Middle frontal gyrus (tissue), 1 donor: Measurements from ENCODE around the gene CCDC69.
"Not testable (repeated sequence)": the region's sequence is repeated elsewhere in the genome, so short reads cannot be mapped to it uniquely, and the experiment has no call there.

Experiments
- DNase-seq: peaks from one replicate; pipeline ENCODE4 v3.0.0-alpha.2; 2015; ENCODE audit warnings: low spot score; ENCODE audit errors: extremely low spot score

Gene CCDC69

DNA sequence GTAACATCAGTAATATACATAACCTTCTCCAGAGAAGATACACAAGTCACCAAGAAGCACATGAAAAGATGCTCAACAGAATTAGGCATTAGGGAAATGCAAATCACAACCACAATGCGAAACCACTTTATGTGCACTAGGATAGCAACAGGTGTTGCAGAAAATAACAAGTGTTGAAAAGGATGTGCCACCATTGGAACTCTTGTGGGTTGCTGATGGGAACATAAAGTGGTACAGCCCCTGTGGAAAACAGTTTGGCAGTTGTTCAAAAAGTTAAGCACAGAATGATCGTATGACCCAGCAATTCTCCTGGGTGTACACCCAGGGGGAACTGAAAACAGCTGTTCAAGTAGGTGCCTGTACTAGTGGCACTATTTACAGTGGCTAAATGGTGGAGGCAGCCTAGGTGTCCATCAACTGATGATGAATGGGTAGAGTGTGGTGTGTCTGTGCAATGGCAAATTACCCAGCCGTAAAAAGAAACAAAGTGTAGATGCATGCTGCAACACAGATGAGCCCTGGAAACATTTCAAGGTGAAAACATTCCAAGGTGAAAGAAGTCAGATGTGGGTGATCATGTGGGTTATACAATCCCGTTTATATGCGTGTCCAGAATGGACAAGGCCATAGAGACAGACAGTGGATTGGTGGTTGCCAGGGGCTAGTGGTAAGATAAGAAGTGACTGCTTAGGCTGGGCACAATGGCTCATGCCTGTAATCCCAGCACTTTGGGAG is 27.2 kb downstream of the CCDC69 start:
- no peak for DNase-seq

DNA sequence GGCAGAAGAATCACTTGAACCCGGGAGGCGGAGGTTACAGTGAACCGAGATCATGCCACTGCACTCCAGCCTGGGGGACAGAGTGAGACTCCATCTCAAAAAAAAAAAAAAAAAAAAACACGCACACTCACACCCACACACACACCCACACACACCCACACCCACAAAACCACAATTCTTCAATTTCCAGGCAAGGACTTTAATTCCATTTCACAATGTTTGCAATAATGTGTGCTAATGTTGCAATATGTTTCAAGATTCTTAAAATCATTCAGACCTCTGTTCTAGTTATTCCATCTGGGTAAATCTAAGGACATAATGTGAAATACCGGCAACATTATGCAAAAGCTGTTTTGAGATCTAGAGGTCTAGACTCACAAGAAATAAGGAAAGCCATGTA is 28.3 kb downstream of the CCDC69 start:
- DNase-seq, result no peak

DNA sequence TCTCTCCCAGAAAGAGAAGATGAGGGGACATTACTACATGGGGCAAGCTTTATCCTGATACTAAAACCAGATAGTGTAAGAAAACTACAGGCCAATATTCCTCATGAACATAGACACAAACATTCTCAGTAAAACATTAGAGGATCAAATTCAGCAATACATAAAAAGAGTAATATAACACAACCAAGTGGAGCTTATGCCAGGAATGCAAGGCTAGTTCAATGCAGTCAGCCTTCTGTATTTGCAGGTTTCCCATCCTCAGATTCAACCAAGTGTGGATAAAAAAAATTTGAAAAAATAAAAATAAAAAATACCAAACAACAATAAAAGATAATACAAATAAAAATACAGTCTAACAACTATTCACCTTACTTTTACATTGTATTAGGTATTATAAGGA is 31.3 kb downstream of the CCDC69 start:
- DNase-seq, result no peak

DNA sequence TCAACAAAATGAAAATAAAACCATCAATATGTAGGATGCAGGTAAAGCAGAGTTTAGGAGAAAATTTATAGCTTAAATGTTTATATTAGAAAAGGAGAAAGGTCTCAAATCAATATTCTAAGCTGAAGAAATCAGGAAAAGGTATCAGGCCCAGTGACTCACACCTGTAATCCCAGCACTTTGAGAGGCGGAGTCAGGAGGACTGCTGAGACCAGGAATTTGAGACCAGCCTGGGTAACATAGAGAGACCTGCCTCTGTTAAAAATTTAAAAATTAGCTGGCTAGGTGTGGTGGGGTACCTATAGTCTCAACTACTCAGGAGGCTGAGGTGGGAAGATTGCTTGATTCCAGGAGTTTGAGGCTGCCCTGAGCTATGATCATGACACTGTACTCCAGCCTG is 32.2 kb downstream of the CCDC69 start:
- DNase-seq, result no peak

DNA sequence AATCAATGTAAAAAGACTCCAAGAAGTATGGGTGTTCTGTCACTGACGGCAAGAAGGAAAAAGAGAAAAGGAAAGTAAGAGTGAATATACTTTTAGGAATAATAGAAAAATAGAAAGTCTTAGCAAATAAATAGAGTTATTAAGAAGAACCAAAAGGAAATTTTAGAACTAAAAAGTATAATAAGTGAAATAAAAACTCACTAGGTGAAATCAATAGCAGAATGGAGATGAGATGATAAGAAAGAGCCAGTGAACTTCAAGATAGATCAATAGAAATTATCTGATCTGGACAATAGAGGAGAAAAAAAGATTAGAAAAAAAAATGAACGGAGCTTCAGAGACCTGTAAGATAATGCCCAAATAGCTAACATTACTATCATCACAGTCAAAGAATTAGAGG is 34.7 kb downstream of the CCDC69 start:
- no peak for DNase-seq

DNA sequence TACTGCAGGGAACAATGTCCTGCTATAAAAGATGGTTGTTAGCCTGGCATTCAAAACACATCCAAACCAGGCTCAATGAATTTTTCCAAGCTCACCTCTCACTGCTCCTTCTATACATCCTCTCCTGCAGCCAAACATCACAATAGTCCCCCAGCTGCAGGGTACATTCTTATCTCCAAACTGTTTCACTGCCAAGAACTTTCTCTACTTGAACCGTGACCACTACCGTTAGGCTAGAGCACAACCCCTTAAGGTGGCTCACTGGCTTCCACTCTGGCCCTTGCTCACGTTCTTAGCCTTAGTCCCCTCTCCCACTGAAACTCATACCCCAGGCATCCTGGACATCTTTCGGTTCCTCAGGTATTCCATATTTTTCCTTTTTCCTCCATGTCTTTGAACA is 37.4 kb downstream of the CCDC69 start:
- no peak for DNase-seq

DNA sequence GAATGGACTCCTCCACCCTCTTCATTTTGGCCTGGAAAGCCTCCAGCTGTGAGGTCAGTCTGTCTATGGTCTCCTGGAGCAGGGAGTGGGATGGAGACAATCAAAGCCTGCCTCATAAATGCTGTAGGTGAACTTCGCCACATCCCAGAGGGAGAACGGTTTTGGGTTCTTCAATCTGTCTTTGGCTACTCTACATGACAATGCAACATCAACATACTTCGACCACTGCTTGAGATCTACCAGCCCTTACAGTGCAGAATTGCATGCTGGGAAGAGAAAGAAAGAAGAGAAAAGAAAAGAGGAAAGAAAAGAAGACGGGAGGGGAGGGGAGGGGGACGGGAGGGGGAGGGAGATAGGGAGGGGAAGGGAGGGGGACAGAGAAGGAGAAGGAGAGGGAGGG is 37.8 kb downstream of the CCDC69 start:
- DNase-seq, result no peak

DNA sequence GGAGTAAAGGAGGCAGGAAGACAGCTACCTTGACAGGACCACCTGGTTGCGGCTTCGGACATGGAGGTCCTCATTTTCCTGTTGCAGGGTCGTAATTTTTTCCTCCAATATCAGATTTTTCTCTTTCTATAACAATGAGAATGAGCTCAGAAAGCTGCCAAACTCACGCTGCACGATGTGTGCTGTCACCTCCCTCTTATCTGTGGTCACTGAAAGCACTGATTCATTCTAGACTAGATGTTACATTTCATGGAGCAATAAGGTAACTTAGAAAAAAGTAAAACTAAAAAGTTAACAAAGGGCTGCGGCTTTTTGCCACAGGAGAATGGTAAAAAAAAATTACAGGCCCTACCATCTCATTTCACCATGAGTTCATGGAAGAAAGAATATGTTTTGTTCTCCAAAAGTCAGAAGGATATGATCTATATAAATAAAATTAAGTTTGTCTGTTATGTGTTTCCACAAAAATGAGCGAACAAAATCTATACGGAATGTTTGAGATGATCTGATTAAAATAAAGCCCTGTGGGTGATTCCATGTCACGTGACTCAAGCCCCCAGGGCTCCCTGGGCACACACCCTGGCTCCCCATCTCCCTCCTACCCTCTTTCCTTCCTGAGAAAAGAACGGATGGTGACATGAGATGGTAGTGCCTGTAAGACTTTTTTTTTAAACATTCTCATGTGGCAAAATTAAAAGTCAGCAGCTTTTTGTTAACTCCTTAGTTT is 39.4 kb downstream of the CCDC69 start:
- DNase-seq, result no peak

DNA sequence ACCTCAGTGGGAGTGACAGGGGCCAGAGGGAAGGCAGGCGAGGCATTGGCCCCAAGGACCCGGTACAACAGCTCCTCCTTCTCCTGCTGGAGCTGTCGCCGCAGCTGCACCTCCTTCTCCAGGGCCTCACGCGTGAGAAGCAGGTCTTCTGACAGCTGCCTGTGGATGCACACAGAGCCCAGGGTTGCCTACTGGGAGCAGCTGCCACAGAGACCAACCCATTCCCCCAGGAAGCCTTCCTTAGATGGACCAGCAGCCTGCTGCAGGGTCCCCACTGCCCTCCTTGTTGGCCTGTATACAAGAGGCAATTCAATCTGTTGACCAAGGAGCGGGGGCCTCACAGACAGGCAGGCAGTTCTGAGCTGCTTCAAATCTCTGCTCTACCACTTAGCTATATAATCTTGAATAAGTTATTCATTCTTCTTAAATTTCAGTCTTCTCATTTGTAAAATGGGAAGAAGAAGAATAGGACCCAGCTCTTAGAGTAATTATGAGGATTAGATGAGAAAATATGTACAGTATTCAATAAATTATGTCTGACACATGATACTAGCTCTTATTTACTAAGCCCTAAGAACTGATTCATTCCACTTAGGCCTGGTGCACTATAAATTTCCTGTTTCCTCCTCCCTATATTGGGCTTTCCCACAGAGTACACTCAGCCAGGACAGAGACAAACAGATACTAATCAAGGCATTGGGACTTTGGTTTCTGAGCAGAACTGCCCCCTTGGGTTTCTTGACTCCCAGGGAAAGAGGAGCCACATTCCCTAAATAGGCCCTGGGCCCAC is 40.2 kb downstream of the CCDC69 start:
- DNase-seq, result no peak

DNA sequence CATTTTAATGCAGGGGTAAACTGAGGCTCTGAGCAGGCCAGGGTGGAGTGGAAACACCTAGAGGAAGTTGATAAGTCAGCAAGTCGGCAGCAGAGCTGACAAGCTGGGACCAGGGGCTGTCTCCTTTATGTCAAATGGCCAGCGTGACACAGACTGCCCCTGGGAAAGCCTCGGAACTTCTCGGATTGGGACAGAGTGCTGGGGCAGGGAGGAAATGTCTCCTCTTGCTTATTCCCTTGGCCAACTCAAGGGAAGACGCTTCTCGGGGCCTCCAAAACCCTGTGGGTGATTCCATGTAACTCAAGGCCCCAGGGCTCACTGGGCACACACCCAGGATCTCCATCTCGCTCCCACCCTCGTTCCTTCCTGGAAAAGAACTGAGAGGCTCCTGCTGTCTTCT is 40.9 kb downstream of the CCDC69 start:
- no peak for DNase-seq

DNA sequence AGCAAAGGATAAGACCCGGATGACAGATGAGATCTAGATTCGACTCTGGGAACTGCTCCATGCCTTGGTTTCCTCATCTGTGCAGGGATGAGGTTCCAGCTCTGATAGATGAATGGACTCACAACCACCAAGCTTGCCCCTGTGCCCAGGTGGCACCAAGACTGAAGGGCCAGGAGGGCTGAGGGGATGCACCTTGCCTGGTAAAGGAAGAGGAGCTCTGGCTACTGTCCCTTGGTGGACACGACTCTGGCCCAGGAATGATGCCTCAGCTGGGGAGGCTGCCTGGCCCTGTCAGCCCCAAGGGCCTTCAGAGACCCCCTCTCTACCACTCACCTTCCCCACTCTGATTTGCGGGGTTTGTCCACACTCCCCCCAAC is 41.4 kb downstream of the CCDC69 start:
- DNase-seq, result no peak

DNA sequence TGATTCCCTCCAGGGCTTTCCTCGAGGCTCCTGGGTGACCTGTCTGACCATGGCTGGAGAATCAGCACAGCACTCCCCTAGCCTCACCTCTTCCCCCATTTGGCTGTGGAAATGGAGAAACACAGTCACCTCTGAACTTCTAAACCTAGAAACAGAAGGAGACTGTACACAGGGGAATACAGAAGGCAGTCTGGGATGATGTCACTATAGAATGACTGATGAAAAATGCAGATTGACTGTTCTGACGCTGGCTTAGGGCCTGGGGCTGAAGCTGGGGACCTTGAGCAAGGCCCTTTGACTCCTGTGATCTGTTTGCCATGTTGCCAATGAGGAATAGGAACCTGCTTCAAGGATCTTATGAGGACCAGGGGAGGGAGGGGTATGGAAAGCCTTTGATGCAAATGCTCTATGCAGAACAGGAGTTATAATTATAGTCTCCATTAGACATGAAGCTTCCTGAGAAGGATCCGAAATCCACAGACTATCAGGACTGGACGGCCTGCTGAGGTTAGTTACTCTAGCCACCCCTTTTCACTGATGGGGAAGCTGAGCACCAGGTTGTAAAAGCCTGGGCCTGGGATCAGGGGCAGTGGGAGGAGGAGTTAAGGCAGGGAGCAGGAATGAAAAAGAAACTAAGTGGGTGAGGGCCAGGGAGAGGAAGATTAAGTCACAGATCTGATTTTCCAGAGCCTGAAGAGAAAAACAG is 41.9 kb downstream of the CCDC69 start:
- no peak for DNase-seq

DNA sequence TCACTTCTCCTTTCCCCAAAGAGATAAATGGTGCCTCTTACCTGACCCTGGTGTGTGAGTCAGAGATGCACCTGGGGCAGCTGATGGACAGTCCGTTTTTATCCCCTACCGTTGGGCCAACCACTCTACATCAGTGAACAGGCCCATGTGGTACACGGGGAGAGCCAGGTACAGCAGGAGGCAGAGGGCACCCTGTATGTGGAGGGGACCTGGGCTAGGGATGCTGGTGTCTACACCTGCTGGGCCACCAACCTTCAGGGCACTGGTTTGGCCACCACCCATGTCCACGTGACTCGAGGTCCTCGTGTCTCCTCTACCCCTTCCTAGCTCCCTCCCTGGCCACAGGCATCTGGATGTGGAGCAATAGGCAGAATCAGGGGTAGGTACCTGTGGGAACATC is 43.6 kb downstream of the CCDC69 start:
- no peak for DNase-seq

DNA sequence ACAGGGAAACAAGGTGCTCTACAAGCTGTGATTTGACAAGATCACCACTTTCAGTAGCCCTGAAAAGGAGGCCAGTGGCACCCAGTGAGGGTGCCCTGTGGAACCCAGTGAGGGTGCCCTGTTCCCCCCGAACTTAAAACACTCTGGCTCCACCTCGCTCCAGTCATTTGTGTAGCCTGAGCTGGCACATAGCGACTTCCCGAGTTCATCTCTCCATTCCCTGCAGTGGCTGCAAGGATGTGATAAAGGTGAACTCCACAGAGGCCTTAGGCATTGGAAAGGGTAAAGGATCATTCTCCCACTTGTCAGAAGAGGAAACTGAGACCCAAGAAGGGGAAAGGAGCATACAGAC is 44.4 kb downstream of the CCDC69 start:
- DNase-seq, result no peak

DNA sequence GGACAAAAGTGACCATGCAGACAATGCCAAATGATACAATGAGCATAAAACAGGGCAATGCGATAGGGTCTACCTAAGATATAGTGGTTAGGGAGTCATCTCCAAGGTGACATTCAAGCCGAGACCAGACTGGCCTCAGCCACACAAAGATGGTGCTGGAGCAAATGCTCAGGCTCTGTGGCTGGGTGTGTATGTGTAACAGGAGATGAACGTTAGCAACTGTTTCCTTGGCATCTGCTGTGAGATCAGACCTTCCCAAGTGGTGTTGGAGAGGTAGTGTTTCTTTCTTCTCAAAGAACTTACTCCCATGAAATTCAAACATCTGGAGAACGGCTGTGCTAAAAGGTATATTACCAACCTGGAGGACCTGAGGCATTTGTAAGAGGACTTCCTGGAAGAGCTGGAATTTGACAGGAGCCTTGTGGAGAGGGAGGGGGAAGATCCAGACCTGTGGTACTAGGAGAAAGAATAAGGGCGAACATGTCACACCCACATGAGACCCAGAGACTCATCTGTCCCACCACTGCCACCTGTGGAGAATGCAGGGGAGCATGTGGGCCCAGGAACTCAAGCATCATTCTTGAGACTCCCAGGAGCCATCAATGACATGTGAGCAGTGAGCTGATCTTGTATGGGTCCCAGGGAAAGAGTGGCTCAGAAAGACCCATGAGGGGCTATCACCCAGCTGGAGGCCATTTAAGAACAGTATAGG is 45.0 kb downstream of the CCDC69 start:
- no peak for DNase-seq

DNA sequence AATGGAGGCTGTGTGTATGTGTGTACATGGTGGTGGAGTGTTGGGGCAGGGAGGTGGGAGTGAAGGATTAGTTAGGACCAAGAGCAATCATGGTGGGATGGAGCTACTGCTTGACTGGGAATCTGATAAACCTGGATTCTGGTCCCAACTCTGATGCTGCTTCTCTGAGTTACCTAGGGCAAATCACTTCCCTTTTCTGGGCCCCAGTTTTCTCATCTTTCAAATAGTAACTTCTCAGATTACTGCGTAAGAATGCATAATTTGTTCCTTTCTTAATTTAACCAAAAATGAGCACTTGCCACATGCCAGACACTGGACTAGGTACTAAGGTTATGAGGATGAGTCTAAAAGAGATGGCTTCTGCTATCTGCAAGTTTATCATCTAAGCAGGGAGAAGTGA is 45.5 kb downstream of the CCDC69 start:
- no peak for DNase-seq

DNA sequence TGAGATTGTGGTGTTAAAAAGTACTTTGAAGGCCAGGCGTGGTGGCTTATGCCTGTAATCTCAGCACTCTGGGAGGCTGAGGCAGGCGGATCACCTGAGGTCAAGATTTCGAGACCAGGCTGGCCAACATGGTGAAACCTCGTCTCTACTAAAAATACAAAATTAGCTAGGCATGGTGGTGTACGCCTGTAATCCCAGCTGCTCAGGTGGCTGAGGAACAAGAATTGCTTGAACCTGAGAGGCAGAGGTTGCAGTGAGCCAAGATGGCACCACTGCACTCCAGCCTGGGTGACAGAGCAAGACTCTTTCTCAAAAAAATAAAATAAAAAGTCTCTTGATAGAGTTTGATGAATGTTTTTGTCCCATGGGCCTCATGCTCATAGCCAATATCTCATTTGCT is 47.6 kb downstream of the CCDC69 start:
- DNase-seq, result not testable (repeated sequence)

DNA sequence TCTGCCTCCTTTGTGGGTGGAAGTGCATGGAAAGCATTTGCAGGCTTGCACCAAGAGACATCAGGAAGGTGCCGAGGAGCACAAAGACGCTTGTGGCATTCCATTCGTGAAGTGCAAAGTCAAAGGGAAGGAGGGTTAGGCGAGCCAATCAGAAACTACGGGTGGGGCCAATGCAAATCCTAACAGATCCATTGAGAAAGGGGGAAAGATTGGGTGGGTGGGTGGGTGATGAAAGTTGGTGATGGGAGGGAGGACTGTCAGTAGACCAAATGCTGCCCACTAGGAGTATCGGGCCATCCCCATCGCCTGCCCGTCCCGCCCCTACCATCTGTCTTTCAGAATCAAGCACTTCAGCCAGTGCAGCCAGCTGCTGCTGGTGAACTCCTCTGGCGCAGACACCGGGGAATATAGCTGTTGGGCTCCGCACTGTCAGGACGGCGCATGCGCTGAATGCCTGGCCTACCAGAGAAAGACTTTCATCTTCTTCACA is 49.2 kb downstream of the CCDC69 start:
- DNase-seq, result no peak

DNA sequence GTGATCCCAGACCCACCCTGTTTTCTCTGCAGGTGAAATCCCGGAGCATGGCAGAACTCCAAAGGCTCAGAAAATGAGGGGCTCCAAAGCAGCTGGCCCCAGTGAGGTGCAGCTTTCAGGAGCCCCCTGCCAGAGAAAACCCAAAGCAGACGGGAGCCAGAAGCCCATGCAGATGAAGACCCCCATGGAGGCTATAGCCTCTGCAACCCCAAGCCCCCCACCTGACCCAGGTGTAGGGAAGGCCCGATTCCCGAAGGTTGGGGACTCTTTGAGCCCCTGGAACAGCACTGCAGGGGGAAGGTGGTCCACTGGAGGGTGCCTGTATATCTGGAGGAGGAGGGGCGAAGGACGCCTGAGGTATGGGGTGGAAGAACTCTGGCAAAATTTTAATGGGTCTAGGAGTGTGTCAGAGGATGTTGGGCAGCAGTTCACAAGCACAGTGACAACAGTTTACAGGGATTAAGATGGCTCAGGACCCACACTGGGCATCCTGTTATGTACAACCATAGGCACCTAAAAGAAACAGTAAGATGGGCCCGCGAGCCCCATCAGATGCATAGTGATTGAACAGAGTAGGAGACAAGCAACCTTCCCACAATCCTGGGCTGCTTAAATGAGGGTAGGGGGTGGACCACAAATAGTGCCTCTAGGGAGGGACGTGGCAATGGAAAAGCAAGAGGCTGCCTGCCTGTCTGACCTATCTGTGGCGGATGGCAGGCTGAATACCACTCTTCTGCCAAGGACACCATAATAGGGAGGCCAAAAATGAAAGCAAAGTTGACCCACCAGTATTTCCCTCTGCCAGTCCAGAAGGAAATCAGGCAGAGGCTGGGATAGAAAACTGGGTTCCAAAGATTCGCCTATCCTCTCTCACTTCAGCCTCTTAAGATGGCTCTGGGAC is 49.9 kb downstream of the CCDC69 start:
- DNase-seq, result no peak

DNA sequence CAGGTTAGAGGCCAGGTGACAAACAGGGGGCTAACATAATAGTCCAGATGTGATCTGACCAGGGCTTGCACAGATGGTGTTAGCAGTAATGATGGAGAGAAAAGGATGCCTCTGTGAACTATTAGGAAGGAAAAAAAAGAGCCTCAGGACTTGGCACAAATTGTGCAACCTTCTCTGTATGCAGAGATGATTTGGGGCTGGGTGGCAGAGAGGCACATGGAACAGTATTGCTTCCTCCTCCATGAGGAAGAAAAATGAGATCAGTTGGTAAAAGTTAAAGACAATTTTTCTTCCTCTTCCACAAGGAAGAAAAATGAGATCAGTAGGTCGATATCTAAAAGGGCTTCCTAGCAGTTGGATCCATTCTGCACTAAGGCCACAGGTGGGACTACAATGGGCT is 52.4 kb downstream of the CCDC69 start:
- DNase-seq, result no peak
